PC-3 (cell line): Measurements from ENCODE around the gene ZFYVE28.

Source experiments
- EZH2 ChIP-seq: fragments of 300-600 bp; sonication (generic); IDR thresholded peaks from one replicate; pipeline ENCODE4 v1.6.1; 2017; ENCODE audit warnings: antibody characterized with exemption, mild to moderate bottlenecking, low read length; ENCODE audit not compliant: unreplicated experiment
- EZH2phosphoT487 ChIP-seq: fragments of 300-600 bp; sonication (generic); IDR thresholded peaks from 2 replicates; pipeline ENCODE4 v1.6.1; 2018; ENCODE audit warnings: mild to moderate bottlenecking, antibody characterized with exemption, low read length, borderline replicate concordance
- TF ChIP-seq, protein P1 (sequence below): fragments of 300-600 bp; sonication (generic); conservative IDR thresholded peaks from 2 replicates; pipeline ENCODE4 v1.5.1; 2017; ENCODE audit warnings: antibody characterized with exemption, low read depth, mild to moderate bottlenecking, low read length

GRCh38 chr4:2301806-2302205, 116.6 kb downstream of the ZFYVE28 start:
- TF ChIP-seq, protein P1, sequence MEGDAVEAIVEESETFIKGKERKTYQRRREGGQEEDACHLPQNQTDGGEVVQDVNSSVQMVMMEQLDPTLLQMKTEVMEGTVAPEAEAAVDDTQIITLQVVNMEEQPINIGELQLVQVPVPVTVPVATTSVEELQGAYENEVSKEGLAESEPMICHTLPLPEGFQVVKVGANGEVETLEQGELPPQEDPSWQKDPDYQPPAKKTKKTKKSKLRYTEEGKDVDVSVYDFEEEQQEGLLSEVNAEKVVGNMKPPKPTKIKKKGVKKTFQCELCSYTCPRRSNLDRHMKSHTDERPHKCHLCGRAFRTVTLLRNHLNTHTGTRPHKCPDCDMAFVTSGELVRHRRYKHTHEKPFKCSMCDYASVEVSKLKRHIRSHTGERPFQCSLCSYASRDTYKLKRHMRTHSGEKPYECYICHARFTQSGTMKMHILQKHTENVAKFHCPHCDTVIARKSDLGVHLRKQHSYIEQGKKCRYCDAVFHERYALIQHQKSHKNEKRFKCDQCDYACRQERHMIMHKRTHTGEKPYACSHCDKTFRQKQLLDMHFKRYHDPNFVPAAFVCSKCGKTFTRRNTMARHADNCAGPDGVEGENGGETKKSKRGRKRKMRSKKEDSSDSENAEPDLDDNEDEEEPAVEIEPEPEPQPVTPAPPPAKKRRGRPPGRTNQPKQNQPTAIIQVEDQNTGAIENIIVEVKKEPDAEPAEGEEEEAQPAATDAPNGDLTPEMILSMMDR: no peak
- TF ChIP-seq EZH2phosphoT487 (no peak), EZH2 (no peak)
